Measurements from ENCODE around the gene OR4F15.
"Not testable (repeated sequence)": the region's sequence is repeated elsewhere in the genome, so short reads cannot be mapped to it uniquely, and the experiment has no call there.

DNA sequence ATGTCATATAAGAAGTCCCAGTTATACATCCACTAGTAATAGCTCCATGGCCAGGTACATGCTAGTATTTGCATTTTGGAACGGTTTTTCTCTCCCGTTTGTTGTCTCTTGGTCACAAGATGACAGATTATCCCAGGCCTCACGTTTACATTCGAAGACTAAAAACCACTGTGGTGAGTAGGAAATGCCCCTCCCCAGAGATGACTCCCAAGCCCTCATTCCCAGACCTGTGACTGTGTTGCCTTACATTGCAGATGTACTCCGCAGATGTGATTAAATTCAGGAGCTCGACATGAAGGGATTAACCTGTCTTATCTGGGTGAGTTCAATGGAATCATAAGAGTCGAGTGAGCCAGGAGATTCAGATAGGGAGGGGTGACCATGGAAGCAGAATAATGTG, 18.0 kb upstream of the OR4F15 start:
- TF ChIP-seq ZNF841 (CRISPR knock-in tag; IDR thresholded peaks at IDR 0.05; ENCODE audit: borderline replicate concordance); FOSL2 (CRISPR knock-in tag; IDR thresholded peaks at IDR 0.05); SSRP1 (CRISPR knock-in tag; IDR thresholded peaks at IDR 0.05); ZSCAN12 (CRISPR knock-in tag; IDR thresholded peaks at IDR 0.05): not testable (repeated sequence)
- TF ChIP-seq, protein P1, sequence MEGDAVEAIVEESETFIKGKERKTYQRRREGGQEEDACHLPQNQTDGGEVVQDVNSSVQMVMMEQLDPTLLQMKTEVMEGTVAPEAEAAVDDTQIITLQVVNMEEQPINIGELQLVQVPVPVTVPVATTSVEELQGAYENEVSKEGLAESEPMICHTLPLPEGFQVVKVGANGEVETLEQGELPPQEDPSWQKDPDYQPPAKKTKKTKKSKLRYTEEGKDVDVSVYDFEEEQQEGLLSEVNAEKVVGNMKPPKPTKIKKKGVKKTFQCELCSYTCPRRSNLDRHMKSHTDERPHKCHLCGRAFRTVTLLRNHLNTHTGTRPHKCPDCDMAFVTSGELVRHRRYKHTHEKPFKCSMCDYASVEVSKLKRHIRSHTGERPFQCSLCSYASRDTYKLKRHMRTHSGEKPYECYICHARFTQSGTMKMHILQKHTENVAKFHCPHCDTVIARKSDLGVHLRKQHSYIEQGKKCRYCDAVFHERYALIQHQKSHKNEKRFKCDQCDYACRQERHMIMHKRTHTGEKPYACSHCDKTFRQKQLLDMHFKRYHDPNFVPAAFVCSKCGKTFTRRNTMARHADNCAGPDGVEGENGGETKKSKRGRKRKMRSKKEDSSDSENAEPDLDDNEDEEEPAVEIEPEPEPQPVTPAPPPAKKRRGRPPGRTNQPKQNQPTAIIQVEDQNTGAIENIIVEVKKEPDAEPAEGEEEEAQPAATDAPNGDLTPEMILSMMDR (CRISPR knock-in tag; IDR thresholded peaks at IDR 0.05): not testable (repeated sequence)
- TF ChIP-seq, protein P2, sequence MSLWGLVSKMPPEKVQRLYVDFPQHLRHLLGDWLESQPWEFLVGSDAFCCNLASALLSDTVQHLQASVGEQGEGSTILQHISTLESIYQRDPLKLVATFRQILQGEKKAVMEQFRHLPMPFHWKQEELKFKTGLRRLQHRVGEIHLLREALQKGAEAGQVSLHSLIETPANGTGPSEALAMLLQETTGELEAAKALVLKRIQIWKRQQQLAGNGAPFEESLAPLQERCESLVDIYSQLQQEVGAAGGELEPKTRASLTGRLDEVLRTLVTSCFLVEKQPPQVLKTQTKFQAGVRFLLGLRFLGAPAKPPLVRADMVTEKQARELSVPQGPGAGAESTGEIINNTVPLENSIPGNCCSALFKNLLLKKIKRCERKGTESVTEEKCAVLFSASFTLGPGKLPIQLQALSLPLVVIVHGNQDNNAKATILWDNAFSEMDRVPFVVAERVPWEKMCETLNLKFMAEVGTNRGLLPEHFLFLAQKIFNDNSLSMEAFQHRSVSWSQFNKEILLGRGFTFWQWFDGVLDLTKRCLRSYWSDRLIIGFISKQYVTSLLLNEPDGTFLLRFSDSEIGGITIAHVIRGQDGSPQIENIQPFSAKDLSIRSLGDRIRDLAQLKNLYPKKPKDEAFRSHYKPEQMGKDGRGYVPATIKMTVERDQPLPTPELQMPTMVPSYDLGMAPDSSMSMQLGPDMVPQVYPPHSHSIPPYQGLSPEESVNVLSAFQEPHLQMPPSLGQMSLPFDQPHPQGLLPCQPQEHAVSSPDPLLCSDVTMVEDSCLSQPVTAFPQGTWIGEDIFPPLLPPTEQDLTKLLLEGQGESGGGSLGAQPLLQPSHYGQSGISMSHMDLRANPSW (CRISPR knock-in tag; IDR thresholded peaks at IDR 0.05; ENCODE audit: borderline replicate concordance): not testable (repeated sequence)
- TF ChIP-seq, protein P3, sequence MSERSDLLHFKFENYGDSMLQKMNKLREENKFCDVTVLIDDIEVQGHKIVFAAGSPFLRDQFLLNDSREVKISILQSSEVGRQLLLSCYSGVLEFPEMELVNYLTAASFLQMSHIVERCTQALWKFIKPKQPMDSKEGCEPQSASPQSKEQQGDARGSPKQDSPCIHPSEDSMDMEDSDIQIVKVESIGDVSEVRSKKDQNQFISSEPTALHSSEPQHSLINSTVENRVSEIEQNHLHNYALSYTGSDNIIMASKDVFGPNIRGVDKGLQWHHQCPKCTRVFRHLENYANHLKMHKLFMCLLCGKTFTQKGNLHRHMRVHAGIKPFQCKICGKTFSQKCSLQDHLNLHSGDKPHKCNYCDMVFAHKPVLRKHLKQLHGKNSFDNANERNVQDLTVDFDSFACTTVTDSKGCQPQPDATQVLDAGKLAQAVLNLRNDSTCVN (CRISPR knock-in tag; IDR thresholded peaks at IDR 0.05; ENCODE audit: borderline replicate concordance): not testable (repeated sequence)

Measured in HepG2 (cell line).